ENCODE data around the gene PTPRN2. TPM values are rescaled to one million over a fixed set of nuclear protein-coding genes. Genes with fewer than 3 reads are reported as not detected.
"Not testable (repeated sequence)": the region's sequence is repeated elsewhere in the genome, so short reads cannot be mapped to it uniquely, and the experiment has no call there.

PTPRN2 gene
- total RNA-seq, 1 donor from 2014 or later, result 0.72 TPM

- no peak for DNase-seq (ENCODE audit: low spot score)
Measured at GRCh38 chr7:158354861-158355260, 232.8 kb downstream of the PTPRN2 start.

GRCh38 chr7:158353606-158354570, 233.7 kb downstream of the PTPRN2 start:
- no peak for DNase-seq (ENCODE audit: low spot score)

GRCh38 chr7:158351899-158352729, 235.5 kb downstream of the PTPRN2 start:
- not testable (repeated sequence) for DNase-seq (ENCODE audit: low spot score)

- no peak for DNase-seq (ENCODE audit: low spot score)
Measured at GRCh38 chr7:158351481-158351880, 236.1 kb downstream of the PTPRN2 start.

GRCh38 chr7:158351051-158351450, 236.6 kb downstream of the PTPRN2 start:
- DNase-seq (ENCODE audit: low spot score), result no peak

GRCh38 chr7:158350166-158350900, 237.3 kb downstream of the PTPRN2 start:
- DNase-seq (ENCODE audit: low spot score), result no peak

GRCh38 chr7:158348446-158348845, 239.2 kb downstream of the PTPRN2 start:
- DNase-seq (ENCODE audit: low spot score), result no peak

GRCh38 chr7:158348039-158348438, 239.6 kb downstream of the PTPRN2 start:
- DNase-seq (ENCODE audit: low spot score), result not testable (repeated sequence)

GRCh38 chr7:158345731-158346130, 241.9 kb downstream of the PTPRN2 start:
- no peak for DNase-seq (ENCODE audit: low spot score)

- no peak for DNase-seq (ENCODE audit: low spot score)
Measured at GRCh38 chr7:158344706-158345300, 242.8 kb downstream of the PTPRN2 start.

GRCh38 chr7:158343936-158344455, 243.6 kb downstream of the PTPRN2 start:
- DNase-seq (ENCODE audit: low spot score), result no peak

- DNase-seq (ENCODE audit: low spot score), result no peak
Measured at GRCh38 chr7:158343526-158343925, 244.1 kb downstream of the PTPRN2 start.

- DNase-seq (ENCODE audit: low spot score), result not testable (repeated sequence)
Measured at GRCh38 chr7:158341097-158341496, 246.5 kb downstream of the PTPRN2 start.

GRCh38 chr7:158336952-158337351, 250.7 kb downstream of the PTPRN2 start:
- DNase-seq (ENCODE audit: low spot score), result not testable (repeated sequence)

GRCh38 chr7:158332516-158332915, 255.1 kb downstream of the PTPRN2 start:
- DNase-seq (ENCODE audit: low spot score), result not testable (repeated sequence)

GRCh38 chr7:158331826-158332450, 255.7 kb downstream of the PTPRN2 start:
- not testable (repeated sequence) for DNase-seq (ENCODE audit: low spot score)

GRCh38 chr7:158329686-158330085, 257.9 kb downstream of the PTPRN2 start:
- no peak for DNase-seq (ENCODE audit: low spot score)

- no peak for DNase-seq (ENCODE audit: low spot score)
Measured at GRCh38 chr7:158329014-158329610, 258.5 kb downstream of the PTPRN2 start.

GRCh38 chr7:158328376-158329013, 259.1 kb downstream of the PTPRN2 start:
- DNase-seq (ENCODE audit: low spot score), result no peak

Data from umbilical cord (tissue), 2 donors.